HepG2 (cell line): ENCODE results near the gene SMIM38. TPM values are rescaled to one million over a fixed set of nuclear protein-coding genes. Genes with fewer than 3 reads are reported as not detected.

Experiments used
- ATAC-seq: fragments of 200-7000 bp; cut with Tn5 transposase; 3 replicates; pipeline ENCODE4 v1.9.1; 2020; ENCODE audit warnings: mild to moderate bottlenecking, moderate library complexity
- BruUV-seq: library from RNA; stranded (reverse); fragments of 400-500 nt; replicated peaks from 2 replicates; lab custom pipeline; 2021; lab: Mats Ljungman, UMichigan
- CTCF ChIA-PET: fragments of 300-600 bp; formaldehyde crosslinking; extraction: SDS; loops from one replicate; lab custom pipeline; 2021; ENCODE audit warnings: low total read pairs, inconsistent platforms, low intra/inter-chr PET ratio; lab: Yijun Ruan, JAX
- POLR2A ChIA-PET: fragments of 350-600 bp; sonication (Branson Sonifier 250); formaldehyde crosslinking; loops from one replicate; lab custom pipeline; 2020; ENCODE audit warnings: antibody characterized with exemption, inconsistent platforms; lab: Yijun Ruan, JAX
- DNase-seq: peaks from one replicate; pipeline ENCODE4 v3.0.0-alpha.2; 2015; ENCODE audit warnings: low spot score
- FAIRE-seq: peaks from 3 replicates; lab custom pipeline; 2011; peaks lifted over from hg19 to GRCh38; lab: Jason Lieb, UNC
- H2AFZ ChIP-seq: one replicate; pipeline ENCODE4 v1.6.1; 2011; ENCODE audit warnings: low read length, inconsistent platforms
- H3K27ac ChIP-seq: fragments of 300-600 bp; 3 replicates; pipeline ENCODE4 v1.8.0; 2011; ENCODE audit warnings: mixed run types, mild to moderate bottlenecking, mixed read lengths, low read length, inconsistent platforms; ENCODE audit not compliant: insufficient read depth; ENCODE audit errors: extremely low read length
- H3K27me3 ChIP-seq, 2 experiments: fragments of 200-600 bp in 1 of 2; 2 replicates in 1 of 2; 3 replicates in 1 of 2; pipeline versions ENCODE4 v1.6.0 to v1.8.0; 2011; ENCODE audit warnings: low read length in 2 of 2, mild to moderate bottlenecking in 2 of 2, moderate library complexity in 2 of 2, inconsistent platforms in 1 of 2; ENCODE audit not compliant: insufficient read depth in 2 of 2, control insufficient read depth in 1 of 2
- H3K36me3 ChIP-seq, 2 experiments: fragments of 200-600 bp in 1 of 2; replicated peaks in 1 of 2; 2 replicates in 1 of 2; 3 replicates in 1 of 2; pipeline versions ENCODE4 v1.5.1 to v1.8.0; 2011; ENCODE audit warnings: low read length in 2 of 2, inconsistent platforms in 1 of 2; ENCODE audit not compliant: insufficient read depth in 2 of 2, control insufficient read depth in 1 of 2
- H3K4me1 ChIP-seq: 2 replicates; pipeline ENCODE4 v1.5.1; 2012; ENCODE audit warnings: low read length, inconsistent platforms; ENCODE audit not compliant: insufficient read depth
- H3K4me2 ChIP-seq: 2 replicates; pipeline ENCODE4 v1.6.0; 2011; ENCODE audit warnings: low read depth, low read length, inconsistent platforms
- H3K4me3 ChIP-seq, 3 experiments: fragments of 200-600 bp in 1 of 3; sonication (generic), shearing (Covaris generic) in 1 of 3; replicated peaks in 1 of 3; 2 replicates each; pipeline ENCODE4 v1.5.1; 2011 to 2016; ENCODE audit warnings: low read length in 3 of 3, inconsistent platforms in 2 of 3, low read depth in 2 of 3, mild to moderate bottlenecking in 2 of 3, control low read depth in 1 of 3, mixed read lengths in 1 of 3; ENCODE audit not compliant: insufficient read depth in 1 of 3
- H3K79me2 ChIP-seq: one replicate; pipeline ENCODE4 v1.6.1; 2011; ENCODE audit warnings: low read length, inconsistent platforms; ENCODE audit not compliant: insufficient read depth
- H3K9ac ChIP-seq: 2 replicates; pipeline ENCODE4 v1.6.0; 2011; ENCODE audit warnings: mild to moderate bottlenecking, low read depth, low read length, inconsistent platforms; ENCODE audit not compliant: insufficient read depth
- H3K9me3 ChIP-seq: 2 replicates; pipeline ENCODE4 v1.5.1; 2012; ENCODE audit warnings: mild to moderate bottlenecking, low read length
- H4K20me1 ChIP-seq: 2 replicates; pipeline ENCODE4 v1.6.0; 2011; ENCODE audit warnings: inconsistent platforms, mild to moderate bottlenecking, low read length, moderate library complexity; ENCODE audit not compliant: insufficient read depth
- AGO2 ChIP-seq: fragments of 200-400 bp; formaldehyde crosslinking; optimal IDR thresholded peaks from 2 replicates; pipeline ENCODE3; 2017; ENCODE audit warnings: mild to moderate bottlenecking, low read depth, low read length, moderate library complexity
- ATM ChIP-seq: fragments of 450-650 bp; IDR thresholded peaks from 2 replicates; pipeline ENCODE4 v1.7.1; 2017; ENCODE audit warnings: mild to moderate bottlenecking, borderline replicate concordance
- BRD4 ChIP-seq: sonication (generic); formaldehyde crosslinking; IDR thresholded peaks from 2 replicates; pipeline ENCODE4 v1.4.0; 2020; ENCODE audit warnings: missing genetic modification reagents
- CREM ChIP-seq, 2 experiments: sonication (generic) in 1 of 2; formaldehyde crosslinking in 1 of 2; IDR thresholded peaks; 2 replicates each; pipeline versions ENCODE4 v1.4.0 to v1.6.1; 2016 to 2020; ENCODE audit warnings: antibody characterized with exemption in 1 of 2, mild to moderate bottlenecking in 1 of 2, missing genetic modification reagents in 1 of 2
- DNMT1 ChIP-seq: sonication (generic); formaldehyde crosslinking; IDR thresholded peaks from 2 replicates; pipeline ENCODE4 v1.5.1; 2020; ENCODE audit warnings: mild to moderate bottlenecking, missing genetic modification reagents
- HNRNPL ChIP-seq: fragments of 200-400 bp; formaldehyde crosslinking; IDR thresholded peaks from 2 replicates; pipeline ENCODE4 v1.6.1; 2017; ENCODE audit warnings: mild to moderate bottlenecking, low read depth, low read length
- HOXD1 ChIP-seq: sonication (generic); formaldehyde crosslinking; IDR thresholded peaks from 2 replicates; pipeline ENCODE4 v1.5.0; 2020; ENCODE audit warnings: missing genetic modification reagents
- IRF2 ChIP-seq: IDR thresholded peaks from 2 replicates; pipeline ENCODE4 v1.6.1; 2018; ENCODE audit warnings: missing genetic modification reagents, missing compliant biosample characterization
- KAT8 ChIP-seq: IDR thresholded peaks from 2 replicates; pipeline ENCODE4 v1.6.1; 2016; ENCODE audit warnings: missing genetic modification reagents, missing compliant biosample characterization
- KDM1A ChIP-seq: IDR thresholded peaks from 2 replicates; pipeline ENCODE4 v1.6.1; 2016; ENCODE audit warnings: missing compliant biosample characterization
- MEIS2 ChIP-seq: sonication (generic); formaldehyde crosslinking; IDR thresholded peaks from 2 replicates; pipeline ENCODE4 v1.9.0; 2021; ENCODE audit warnings: mild to moderate bottlenecking, missing genetic modification reagents
- NR2F6 ChIP-seq, 2 experiments: IDR thresholded peaks; 2 replicates each; pipeline ENCODE4 v1.6.1; 2016; ENCODE audit warnings: antibody characterized with exemption in 1 of 2, mild to moderate bottlenecking in 1 of 2
- TMF1 ChIP-seq: sonication (generic); formaldehyde crosslinking; IDR thresholded peaks from 2 replicates; pipeline ENCODE4 v1.8.1; 2022; ENCODE audit warnings: low read depth, missing genetic modification reagents
- ZBTB38 ChIP-seq: sonication (generic); formaldehyde crosslinking; IDR thresholded peaks from 2 replicates; pipeline ENCODE4 v1.5.1; 2020; ENCODE audit warnings: mild to moderate bottlenecking, missing genetic modification reagents
- ZFP1 ChIP-seq: IDR thresholded peaks from 2 replicates; pipeline ENCODE4 v1.6.1; 2016
- ZFP36 ChIP-seq: fragments of 150-350 bp; IDR thresholded peaks from 2 replicates; pipeline ENCODE4 v1.6.1; 2018; ENCODE audit warnings: borderline replicate concordance, low read length, low read depth; ENCODE audit not compliant: partially characterized antibody
- ZNF382 ChIP-seq: sonication (generic); formaldehyde crosslinking; IDR thresholded peaks from 2 replicates; pipeline ENCODE4 v1.5.0; 2020; ENCODE audit warnings: missing genetic modification reagents, mild to moderate bottlenecking, borderline replicate concordance
- ZNF530 ChIP-seq: sonication (generic); formaldehyde crosslinking; IDR thresholded peaks from 2 replicates; pipeline ENCODE4 v1.5.0; 2020; ENCODE audit warnings: low read depth, mild to moderate bottlenecking, missing genetic modification reagents
- ZNF629 ChIP-seq: sonication (generic); formaldehyde crosslinking; conservative IDR thresholded peaks from 2 replicates; pipeline ENCODE4 v1.5.0; 2020; ENCODE audit warnings: missing genetic modification reagents
- ZSCAN25 ChIP-seq: sonication (generic); formaldehyde crosslinking; IDR thresholded peaks from 2 replicates; pipeline ENCODE4 v1.8.0; 2022; ENCODE audit warnings: mild to moderate bottlenecking, missing genetic modification reagents
- WGBS: methylation state at CpG from one replicate; pipeline ENCODE4 v1.1.6; 2017; ENCODE audit warnings: low lambda C conversion rate; 5-methylcytosine and 5-hydroxymethylcytosine counted together
- in situ Hi-C: cut with HindIII; loops from 2 replicates; pipeline ENCODE4 v1.10.0; 2017; ENCODE audit warnings: low pct_unique_long_range_greater_than_20kb; ENCODE audit not compliant: extremely low pct_ligation_motif_present
- intact Hi-C: fragments of 100-400 bp; cut with micrococcal nuclease; formaldehyde crosslinking; loops from one replicate; pipeline ENCODE4 v1.10.0; 2022; ENCODE audit not compliant: unreplicated experiment
- polyA plus RNA-seq, 8 experiments: library from polyadenylated mRNA; depleted of rRNA in 3 of 8; stranded (reverse) in 7 of 8; unstranded in 1 of 8; fragments of >200 nt; fragmentation: Illumina TruSeq in 4 of 8; extraction: Trizol in 4 of 8; gene quantifications; 2 replicates each; pipeline versions ENCODE4 v1.2.1 to v1.2.3, GENCODE V29; 2011 to 2016; ENCODE audit warnings: low read depth in 4 of 8, missing spikeins in 1 of 8, mixed read lengths in 1 of 8; ENCODE audit not compliant: insufficient read depth in 1 of 8
- total RNA-seq, 5 experiments: library from RNA; depleted of rRNA; stranded (reverse); fragments of >200 nt; fragmentation: Illumina TruSeq; extraction: Trizol; gene quantifications; 2 replicates each; pipeline ENCODE4 v1.2.3, GENCODE V29; 2016; ENCODE audit warnings: low read depth in 1 of 5
- TF ChIP-seq, protein P1 (sequence below): sonication (generic); formaldehyde crosslinking; IDR thresholded peaks from 2 replicates; pipeline ENCODE4 v1.5.0; 2020; ENCODE audit warnings: mild to moderate bottlenecking, missing genetic modification reagents, moderate library complexity
- TF ChIP-seq, protein P2 (sequence below): sonication (generic); formaldehyde crosslinking; IDR thresholded peaks from 2 replicates; pipeline ENCODE4 v1.5.0; 2020; ENCODE audit warnings: missing genetic modification reagents
- TF ChIP-seq, protein P3 (sequence below): sonication (generic); formaldehyde crosslinking; conservative IDR thresholded peaks from 2 replicates; pipeline ENCODE4 v1.8.1; 2023; ENCODE audit warnings: missing genetic modification reagents

SMIM38 gene
- total and polyA plus RNA-seq, 2 of the 13 experiments (the other 11 are each of a cell fraction or from before 2014, with no cell fraction given), result 0.30 to 0.40 TPM

DNA sequence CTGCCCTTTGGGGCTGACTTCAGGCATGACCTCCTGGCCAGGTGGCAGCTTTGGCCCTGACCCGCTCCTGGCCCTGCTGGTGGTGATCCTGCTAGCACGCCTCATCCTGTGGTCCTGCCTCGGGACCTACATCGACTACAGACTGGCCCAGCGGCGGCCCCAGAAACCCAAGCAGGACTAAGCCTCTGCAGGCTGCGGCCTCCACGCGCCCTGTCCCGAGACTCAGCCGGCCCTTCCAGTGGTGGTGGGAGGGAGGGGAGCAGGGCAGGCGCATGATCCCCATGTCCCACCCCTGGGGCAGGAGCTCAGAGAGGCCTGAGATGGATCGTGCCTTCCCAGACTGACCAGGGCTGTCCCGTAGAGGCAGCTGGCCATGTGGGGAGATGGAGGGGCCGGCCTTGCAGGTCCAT lies 2.1 kb downstream of the SMIM38 start:
- Histone ChIP-seq H4K20me1 (no peaks in the 10 kb centered on the region), H3K79me2 (no peaks in the 10 kb centered on the region), H3K4me1 (peaks cover 60% of the 10 kb centered on the region), H3K9ac (peak overlapping the region; percentile 53), H2AFZ (no peak overlapping the region), H3K27ac (peak overlapping the region; percentile 26), H3K36me3 (no peaks in the 10 kb centered on the region), H3K9me3 (no peaks in the 10 kb centered on the region), H3K4me2 (peak overlapping the region; percentile 88; the same call in 1 of the 2 replicates), H3K27me3 (no peaks in the 10 kb centered on the region), H3K4me3 (peak overlapping the region in 2 of 3 experiments; percentile 11 to 64; a peak in 4 of 6 replicates)
- peak; percentile 2; the same call in 1 of the 3 replicates for ATAC-seq
- ChIA-PET POLR2A (interaction anchor here (1.6 to 2.2 kb wide), 3 partner anchors 15 to 497 kb away, joined by 4 to 8 read pairs (median 5); no protein-coding TSS in a partner anchor), CTCF (no interaction called here)
- 80% methylated on average over 2 of the region's 15 CpGs for WGBS
- in situ Hi-C loops (no loop called here), intact Hi-C loops (no loop called here)
- FAIRE-seq, result no peak
- no peak for DNase-seq
- BruUV-seq, result no TSS peak
- no peak for TF ChIP-seq ATM
- TF ChIP-seq ZFP1 (CRISPR knock-in tag), result no peak
- TF ChIP-seq ZSCAN25 (CRISPR knock-in tag), result no peak
- no peak for TF ChIP-seq ZNF530 (CRISPR knock-in tag)
- peak; percentile 12 for TF ChIP-seq AGO2
- 0 out of 2 replicates have a peak, but pooled peaks have one; percentile 30 for TF ChIP-seq DNMT1 (CRISPR knock-in tag)
- TF ChIP-seq, protein P1, sequence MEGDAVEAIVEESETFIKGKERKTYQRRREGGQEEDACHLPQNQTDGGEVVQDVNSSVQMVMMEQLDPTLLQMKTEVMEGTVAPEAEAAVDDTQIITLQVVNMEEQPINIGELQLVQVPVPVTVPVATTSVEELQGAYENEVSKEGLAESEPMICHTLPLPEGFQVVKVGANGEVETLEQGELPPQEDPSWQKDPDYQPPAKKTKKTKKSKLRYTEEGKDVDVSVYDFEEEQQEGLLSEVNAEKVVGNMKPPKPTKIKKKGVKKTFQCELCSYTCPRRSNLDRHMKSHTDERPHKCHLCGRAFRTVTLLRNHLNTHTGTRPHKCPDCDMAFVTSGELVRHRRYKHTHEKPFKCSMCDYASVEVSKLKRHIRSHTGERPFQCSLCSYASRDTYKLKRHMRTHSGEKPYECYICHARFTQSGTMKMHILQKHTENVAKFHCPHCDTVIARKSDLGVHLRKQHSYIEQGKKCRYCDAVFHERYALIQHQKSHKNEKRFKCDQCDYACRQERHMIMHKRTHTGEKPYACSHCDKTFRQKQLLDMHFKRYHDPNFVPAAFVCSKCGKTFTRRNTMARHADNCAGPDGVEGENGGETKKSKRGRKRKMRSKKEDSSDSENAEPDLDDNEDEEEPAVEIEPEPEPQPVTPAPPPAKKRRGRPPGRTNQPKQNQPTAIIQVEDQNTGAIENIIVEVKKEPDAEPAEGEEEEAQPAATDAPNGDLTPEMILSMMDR (CRISPR knock-in tag), result 0 out of 2 replicates have a peak, but pooled peaks have one; percentile 1
- no peak for TF ChIP-seq KDM1A
- TF ChIP-seq, protein P2, sequence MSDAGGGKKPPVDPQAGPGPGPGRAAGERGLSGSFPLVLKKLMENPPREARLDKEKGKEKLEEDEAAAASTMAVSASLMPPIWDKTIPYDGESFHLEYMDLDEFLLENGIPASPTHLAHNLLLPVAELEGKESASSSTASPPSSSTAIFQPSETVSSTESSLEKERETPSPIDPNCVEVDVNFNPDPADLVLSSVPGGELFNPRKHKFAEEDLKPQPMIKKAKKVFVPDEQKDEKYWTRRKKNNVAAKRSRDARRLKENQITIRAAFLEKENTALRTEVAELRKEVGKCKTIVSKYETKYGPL (CRISPR knock-in tag), result no peak
- TF ChIP-seq ZNF629 (CRISPR knock-in tag), result no peak
- TF ChIP-seq, protein P3, sequence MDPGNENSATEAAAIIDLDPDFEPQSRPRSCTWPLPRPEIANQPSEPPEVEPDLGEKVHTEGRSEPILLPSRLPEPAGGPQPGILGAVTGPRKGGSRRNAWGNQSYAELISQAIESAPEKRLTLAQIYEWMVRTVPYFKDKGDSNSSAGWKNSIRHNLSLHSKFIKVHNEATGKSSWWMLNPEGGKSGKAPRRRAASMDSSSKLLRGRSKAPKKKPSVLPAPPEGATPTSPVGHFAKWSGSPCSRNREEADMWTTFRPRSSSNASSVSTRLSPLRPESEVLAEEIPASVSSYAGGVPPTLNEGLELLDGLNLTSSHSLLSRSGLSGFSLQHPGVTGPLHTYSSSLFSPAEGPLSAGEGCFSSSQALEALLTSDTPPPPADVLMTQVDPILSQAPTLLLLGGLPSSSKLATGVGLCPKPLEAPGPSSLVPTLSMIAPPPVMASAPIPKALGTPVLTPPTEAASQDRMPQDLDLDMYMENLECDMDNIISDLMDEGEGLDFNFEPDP (CRISPR knock-in tag), result 0 out of 2 replicates have a peak, but pooled peaks have one; percentile 63
- no peak for TF ChIP-seq CREM (IDR thresholded peaks at IDR 0.05)
- no peak for TF ChIP-seq CREM (CRISPR knock-in tag; IDR thresholded peaks at IDR 0.05)
- no peak for TF ChIP-seq IRF2
- peak; percentile 10 for TF ChIP-seq HNRNPL
- TF ChIP-seq NR2F6 (IDR thresholded peaks at IDR 0.05), result no peak
- TF ChIP-seq NR2F6 (CRISPR knock-in tag; IDR thresholded peaks at IDR 0.05), result no peak
- no peak for TF ChIP-seq MEIS2
- TF ChIP-seq BRD4, result no peak
- no peak for TF ChIP-seq ZFP36
- no peak for TF ChIP-seq TMF1
- no peak for TF ChIP-seq HOXD1 (CRISPR knock-in tag)
- peak; percentile 90 for TF ChIP-seq ZBTB38 (CRISPR knock-in tag)
- TF ChIP-seq KAT8 (CRISPR knock-in tag), result no peak
- TF ChIP-seq ZNF382 (CRISPR knock-in tag), result no peak
